Measurements from ENCODE around the gene FA2H.

- TF ChIP-seq CTCF (IDR thresholded peaks at IDR 0.05) = no peak
- TF ChIP-seq POLR2A (IDR thresholded peaks at IDR 0.05) = no peak
Observed at GRCh38 chr16:74716355-74716754, 58.3 kb downstream of the FA2H start.
